Body of pancreas (tissue), 4 donors: ENCODE measurements around the gene MAP4K3. TPM values are rescaled to one million over a fixed set of nuclear protein-coding genes. Genes with fewer than 3 reads are reported as not detected.

Experiments used
- ATAC-seq: fragments of 150-250 bp; one replicate; pipeline ENCODE4 v1.9.1; 2016
- DNase-seq, 4 donors: peaks; one replicate each; pipeline ENCODE4 v3.0.0-alpha.2; 2019
- H3K27ac ChIP-seq, 4 donors: fragments of 200-600 bp; sonication (generic); 1 replicate in 3 of 4; 2 replicates in 1 of 4; pipeline versions ENCODE4 v1.5.1 to v1.6.1; 2016 to 2019; ENCODE audit warnings: mild to moderate bottlenecking in 1 of 4, mixed read lengths in 1 of 4, moderate library complexity in 1 of 4
- H3K27me3 ChIP-seq, 2 donors: fragments of 200-600 bp; sonication (generic); one replicate each; pipeline ENCODE4 v1.6.0; 2016; ENCODE audit warnings: mild to moderate bottlenecking in 1 of 2
- H3K36me3 ChIP-seq, 2 donors: fragments of 200-600 bp; sonication (generic); replicated peaks in 1 of 2; 2 replicates each; pipeline ENCODE4 v1.5.1; 2016; ENCODE audit warnings: low read depth in 2 of 2; ENCODE audit not compliant: insufficient read depth in 1 of 2
- H3K4me1 ChIP-seq: fragments of 200-600 bp; sonication (generic); one replicate; pipeline ENCODE4 v1.6.0; 2016
- H3K4me3 ChIP-seq, 2 donors: fragments of 200-600 bp; sonication (generic); 1 replicate in 1 of 2; 2 replicates in 1 of 2; pipeline ENCODE4 v1.5.1; 2016 to 2019
- H3K9me3 ChIP-seq, 3 donors: fragments of 200-600 bp; sonication (generic); 1 replicate in 2 of 3; 2 replicates in 1 of 3; pipeline ENCODE4 v1.5.1; 2016
- POLR2A ChIP-seq, 3 donors: fragments of 450-650 bp; IDR thresholded peaks; one replicate each; pipeline ENCODE4 v1.6.1; 2016; ENCODE audit warnings: antibody characterized with exemption in 3 of 3, mild to moderate bottlenecking in 2 of 3
- WGBS, 2 donors: methylation state at CpG; one replicate each; pipeline ENCODE4 v1.1.5; 2017; 5-methylcytosine and 5-hydroxymethylcytosine counted together
- intact Hi-C: fragments of 100-400 bp; cut with DNase I; formaldehyde crosslinking; loops from one replicate; pipeline ENCODE4 v1.15.1; 2023
- total RNA-seq, 2 donors: library from RNA; depleted of rRNA; stranded (reverse); fragments of >200 nt; gene quantifications; one replicate each; pipeline ENCODE4 v1.1.0, GENCODE V29; 2016
- TF ChIP-seq, protein P1 (sequence below), 7 experiments: fragments of 450-650 bp in 4 of 7; fragments of 200-600 bp in 3 of 7; sonication (generic) in 3 of 7; IDR thresholded peaks; one replicate each; pipeline ENCODE4 v1.5.1; 2016 to 2019; ENCODE audit warnings: antibody characterized with exemption in 7 of 7

Gene MAP4K3
- total RNA-seq, 2 donors from 2014 or later, result 50.6 to 54.4 TPM

GRCh38 chr2:39300044-39300978, 136.8 kb downstream of the MAP4K3 start:
- DNase-seq (no peak), ATAC-seq (no peak)
- no peak for TF ChIP-seq POLR2A (IDR thresholded peaks at IDR 0.05)
- TF ChIP-seq, protein P1, sequence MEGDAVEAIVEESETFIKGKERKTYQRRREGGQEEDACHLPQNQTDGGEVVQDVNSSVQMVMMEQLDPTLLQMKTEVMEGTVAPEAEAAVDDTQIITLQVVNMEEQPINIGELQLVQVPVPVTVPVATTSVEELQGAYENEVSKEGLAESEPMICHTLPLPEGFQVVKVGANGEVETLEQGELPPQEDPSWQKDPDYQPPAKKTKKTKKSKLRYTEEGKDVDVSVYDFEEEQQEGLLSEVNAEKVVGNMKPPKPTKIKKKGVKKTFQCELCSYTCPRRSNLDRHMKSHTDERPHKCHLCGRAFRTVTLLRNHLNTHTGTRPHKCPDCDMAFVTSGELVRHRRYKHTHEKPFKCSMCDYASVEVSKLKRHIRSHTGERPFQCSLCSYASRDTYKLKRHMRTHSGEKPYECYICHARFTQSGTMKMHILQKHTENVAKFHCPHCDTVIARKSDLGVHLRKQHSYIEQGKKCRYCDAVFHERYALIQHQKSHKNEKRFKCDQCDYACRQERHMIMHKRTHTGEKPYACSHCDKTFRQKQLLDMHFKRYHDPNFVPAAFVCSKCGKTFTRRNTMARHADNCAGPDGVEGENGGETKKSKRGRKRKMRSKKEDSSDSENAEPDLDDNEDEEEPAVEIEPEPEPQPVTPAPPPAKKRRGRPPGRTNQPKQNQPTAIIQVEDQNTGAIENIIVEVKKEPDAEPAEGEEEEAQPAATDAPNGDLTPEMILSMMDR (IDR thresholded peaks at IDR 0.05), result no peak
- Histone ChIP-seq H3K4me3 (no peak overlapping the region), H3K27ac (no peak overlapping the region), H3K27me3 (no peaks in the 10 kb centered on the region), H3K4me1 (no peaks in the 10 kb centered on the region), H3K9me3 (no peaks in the 10 kb centered on the region), H3K36me3 (no peaks in the 10 kb centered on the region)
- intact Hi-C loops, result no loop called here
- WGBS, 2 donors, result 74 to 75% methylated on average over 8 of the region's 8 CpGs

- intact Hi-C loops, result no loop called here
- WGBS, 2 donors, result 89 to 96% methylated on average over 6 of the region's 6 CpGs
- no peak for TF ChIP-seq POLR2A (IDR thresholded peaks at IDR 0.05)
- TF ChIP-seq, protein P1 (IDR thresholded peaks at IDR 0.05), result no peak
- H3K27ac ChIP-seq, result no peak overlapping the region
- H3K9me3 ChIP-seq, result no peaks in the 10 kb centered on the region
- peaks cover 8 to 28% of the 10 kb centered on the region in 2 donors for H3K36me3 ChIP-seq
- H3K27me3 ChIP-seq, result no peaks in the 10 kb centered on the region
- H3K4me3 ChIP-seq, result no peak overlapping the region
- ATAC-seq, result no peak
- H3K4me1 ChIP-seq, result no peaks in the 10 kb centered on the region
- no peak for DNase-seq
Observed at GRCh38 chr2:39290433-39290832, 146.7 kb downstream of the MAP4K3 start.

- DNase-seq (no peak), ATAC-seq (no peak)
- no peaks in the 10 kb centered on the region for H3K4me1 ChIP-seq
- intact Hi-C loops, result no loop called here
- no peaks in the 10 kb centered on the region for H3K27me3 ChIP-seq
- no peaks in the 10 kb centered on the region for H3K9me3 ChIP-seq
- peaks cover 8 to 28% of the 10 kb centered on the region in 2 donors for H3K36me3 ChIP-seq
- H3K27ac ChIP-seq, result no peak overlapping the region
- TF ChIP-seq POLR2A (IDR thresholded peaks at IDR 0.05), result no peak
- TF ChIP-seq, protein P1 (IDR thresholded peaks at IDR 0.05), result no peak
- no peak overlapping the region for H3K4me3 ChIP-seq
Observed at GRCh38 chr2:39289609-39290008, 147.5 kb downstream of the MAP4K3 start.

GRCh38 chr2:39283561-39283960, 153.5 kb downstream of the MAP4K3 start:
- Histone ChIP-seq H3K4me3 (no peak overlapping the region), H3K27ac (no peak overlapping the region), H3K36me3 (peaks cover 0 to 17% of the 10 kb centered on the region in 2 donors), H3K9me3 (no peaks in the 10 kb centered on the region), H3K4me1 (no peaks in the 10 kb centered on the region), H3K27me3 (no peaks in the 10 kb centered on the region)
- ATAC-seq (no peak), DNase-seq (no peak)
- 79 to 81% methylated on average over 1 of the region's 1 CpG for WGBS, 2 donors
- no peak for TF ChIP-seq POLR2A (IDR thresholded peaks at IDR 0.05)
- TF ChIP-seq, protein P1 (IDR thresholded peaks at IDR 0.05), result no peak
- intact Hi-C loops, result no loop called here
